HG02678 (cell line): Measurements from ENCODE around the gene RALGPS1.

Experiments used
- ATAC-seq: cut with Tn5 transposase; IDR thresholded peaks from one replicate; pipeline ENCODE4 v1.9.1; 2021; ENCODE audit warnings: mild to moderate bottlenecking, moderate library complexity; ENCODE audit not compliant: unreplicated experiment

Gene RALGPS1

GRCh38 chr9:127214421-127215267 is 300.1 kb downstream of the RALGPS1 start:
- no peak for ATAC-seq

DNA sequence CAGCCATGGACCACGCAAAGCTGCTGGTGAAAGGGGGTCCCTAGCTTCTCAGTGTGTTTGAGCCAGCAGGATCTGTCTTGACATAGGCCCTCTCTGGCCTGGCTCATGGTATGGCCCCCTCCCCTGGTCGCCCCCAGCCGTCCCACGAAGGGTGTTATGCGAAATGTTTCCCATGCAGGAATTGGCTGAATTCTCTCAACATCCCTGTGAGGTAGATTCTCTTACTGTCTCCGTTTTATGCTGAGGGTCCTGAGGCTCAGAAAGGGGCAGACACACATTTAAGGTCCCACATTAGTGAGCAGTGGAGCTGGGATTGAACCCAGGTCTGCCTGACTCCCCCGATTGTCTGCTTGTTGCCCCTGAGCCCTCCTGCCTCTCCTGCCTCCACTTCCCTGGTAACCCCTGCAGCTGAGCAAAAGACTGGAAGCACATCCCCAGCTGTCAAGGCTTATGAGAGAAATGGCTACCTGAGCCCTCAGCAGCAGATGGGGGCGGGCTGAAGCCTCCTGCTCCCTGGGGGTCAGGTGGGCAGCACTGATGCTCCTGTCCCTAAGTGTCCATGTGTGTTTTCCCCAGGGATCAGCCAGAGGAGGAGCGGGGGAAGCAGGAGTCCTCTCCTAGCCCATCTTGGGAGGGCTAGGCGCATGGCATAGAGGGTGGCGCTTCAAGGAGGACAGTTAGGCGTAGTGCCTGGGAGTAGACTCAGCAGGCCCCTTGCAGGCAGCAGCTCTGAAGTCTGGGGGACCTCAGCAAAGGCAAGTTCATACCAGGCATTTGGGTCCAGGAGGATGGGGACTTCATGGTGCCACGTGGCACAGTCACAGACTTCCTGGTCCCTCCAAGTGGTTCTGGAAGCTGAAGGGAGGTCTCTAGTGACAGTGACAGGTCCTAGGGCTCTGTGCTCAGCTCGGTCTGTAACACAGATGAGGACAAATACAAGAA is 301.0 kb downstream of the RALGPS1 start:
- no peak for ATAC-seq

DNA sequence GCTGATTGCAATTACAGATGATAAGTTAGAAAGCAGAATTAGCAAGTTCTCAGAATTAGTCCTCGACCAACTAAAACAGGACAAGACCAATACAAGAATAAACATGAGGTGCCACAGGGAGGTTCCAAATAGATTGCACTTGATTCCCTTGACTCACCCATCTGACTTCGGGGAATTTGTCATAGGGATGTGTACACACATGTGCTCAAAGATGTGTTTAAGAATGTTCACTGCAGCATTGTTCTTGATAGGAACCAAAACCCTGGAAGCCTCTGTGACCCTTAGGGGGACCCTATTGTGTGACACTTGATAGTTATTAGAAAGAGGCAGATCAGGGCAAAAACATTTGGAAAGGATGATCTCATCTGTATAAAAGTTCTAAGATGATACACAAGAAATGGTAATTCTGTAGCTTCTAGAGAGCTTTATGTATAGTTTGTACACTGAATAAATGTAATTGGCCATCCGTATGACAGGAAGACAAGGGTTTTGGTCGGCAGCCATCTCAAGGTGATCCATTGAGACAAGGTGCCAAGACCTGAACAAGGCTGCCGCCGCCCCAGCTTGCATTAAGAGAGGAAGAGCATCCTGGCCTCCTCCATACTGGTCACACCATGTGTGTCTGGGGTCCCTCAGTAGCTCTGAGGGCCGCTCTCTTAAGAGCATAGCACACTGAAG is 301.8 kb downstream of the RALGPS1 start:
- no peak for ATAC-seq

GRCh38 chr9:127216888-127217217 is 302.3 kb downstream of the RALGPS1 start:
- no peak for ATAC-seq

DNA sequence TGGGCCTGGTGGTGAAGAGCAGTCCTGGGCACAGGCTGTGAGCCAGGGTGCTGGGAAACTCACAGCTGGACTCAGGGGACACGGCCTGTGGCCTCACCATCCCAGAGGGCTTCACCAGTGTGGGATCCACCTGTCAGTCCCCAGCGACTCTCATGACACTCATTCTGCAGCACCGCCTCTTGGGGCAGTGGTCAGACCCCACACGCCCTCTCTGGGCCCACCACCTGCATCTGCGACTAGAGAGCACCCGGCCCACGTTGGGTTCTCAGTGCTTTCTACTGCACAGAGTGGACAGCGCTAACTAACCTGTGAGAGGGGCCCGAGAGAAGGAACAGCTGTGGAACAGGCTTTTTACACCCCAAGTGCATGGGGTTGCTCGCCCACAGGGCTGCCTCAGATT is 304.2 kb downstream of the RALGPS1 start:
- no peak for ATAC-seq

- ATAC-seq, result no peak
These were observed 304.9 kb downstream of the RALGPS1 start for GRCh38 chr9:127219520-127219919.

DNA sequence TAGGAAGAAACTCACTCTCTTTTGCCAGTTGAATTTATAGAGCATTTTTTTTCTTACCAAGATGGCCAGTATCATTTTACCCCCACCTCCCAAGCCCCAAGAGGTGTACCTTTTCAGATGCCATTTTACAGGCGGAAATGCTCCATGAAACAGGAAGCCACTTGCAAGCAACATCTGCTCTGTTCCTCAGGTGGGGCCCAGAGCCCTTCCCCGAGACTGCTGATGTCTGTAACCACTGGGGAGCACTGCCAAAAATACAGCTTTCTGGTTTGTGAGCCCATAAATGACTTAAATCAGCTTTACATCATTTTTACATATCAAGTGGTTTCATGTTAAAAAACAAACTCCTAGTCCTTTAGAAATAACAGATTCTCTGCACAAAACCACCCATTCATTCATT is 307.1 kb downstream of the RALGPS1 start:
- no peak for ATAC-seq

- ATAC-seq, result no peak
These were observed 308.0 kb downstream of the RALGPS1 start for GRCh38 chr9:127222388-127223095.

- ATAC-seq, result no peak
These were observed 308.7 kb downstream of the RALGPS1 start for GRCh38 chr9:127223266-127223665.

GRCh38 chr9:127223810-127224177 is 309.2 kb downstream of the RALGPS1 start:
- ATAC-seq, result no peak

- ATAC-seq, result peak; percentile 41
These were observed 309.7 kb downstream of the RALGPS1 start for GRCh38 chr9:127224178-127224882.

DNA sequence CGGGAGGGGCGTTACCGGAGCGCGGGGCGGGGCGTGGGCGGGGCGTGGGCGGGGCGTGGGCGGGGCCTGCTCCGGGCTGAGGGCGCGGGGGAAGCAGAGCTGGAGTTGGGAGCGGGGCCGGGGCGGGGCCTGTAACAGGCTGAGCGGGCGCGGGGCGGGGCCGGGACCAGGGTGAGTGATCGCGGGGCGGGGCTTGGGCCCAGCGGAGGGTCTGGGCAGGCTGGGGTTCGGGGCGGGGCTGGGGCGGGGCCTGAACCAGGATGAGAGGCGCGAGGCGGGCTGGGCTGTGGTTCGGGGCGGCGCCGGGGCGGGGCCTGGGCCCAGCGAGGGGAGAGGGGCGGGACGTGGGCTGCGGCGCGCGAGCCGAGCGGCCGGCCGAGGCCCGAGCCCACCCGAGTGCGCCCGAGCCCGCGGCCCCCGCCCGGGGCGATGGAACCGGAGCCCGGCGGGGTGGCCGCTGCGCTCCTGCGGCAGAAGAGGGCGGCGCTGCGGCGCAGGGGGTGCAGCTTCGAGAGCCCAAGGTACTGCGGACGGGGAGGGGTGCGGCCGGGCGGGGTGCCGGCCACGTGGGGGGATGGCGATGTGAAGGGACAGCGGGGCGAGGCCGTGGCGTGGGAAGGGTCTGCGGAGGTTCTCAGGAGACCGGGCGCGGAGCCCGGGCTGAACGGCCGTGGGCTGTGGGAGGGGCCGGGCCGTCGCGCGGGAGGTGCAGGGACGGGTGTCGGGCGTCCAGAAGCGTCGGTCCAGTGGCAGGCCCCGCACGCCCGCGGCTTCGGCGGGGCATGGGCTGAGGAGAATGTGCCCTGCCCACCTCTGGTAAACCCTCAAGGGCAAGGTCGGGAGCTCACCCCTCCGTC is 310.5 kb downstream of the RALGPS1 start:
- peak; percentile 58 for ATAC-seq

DNA sequence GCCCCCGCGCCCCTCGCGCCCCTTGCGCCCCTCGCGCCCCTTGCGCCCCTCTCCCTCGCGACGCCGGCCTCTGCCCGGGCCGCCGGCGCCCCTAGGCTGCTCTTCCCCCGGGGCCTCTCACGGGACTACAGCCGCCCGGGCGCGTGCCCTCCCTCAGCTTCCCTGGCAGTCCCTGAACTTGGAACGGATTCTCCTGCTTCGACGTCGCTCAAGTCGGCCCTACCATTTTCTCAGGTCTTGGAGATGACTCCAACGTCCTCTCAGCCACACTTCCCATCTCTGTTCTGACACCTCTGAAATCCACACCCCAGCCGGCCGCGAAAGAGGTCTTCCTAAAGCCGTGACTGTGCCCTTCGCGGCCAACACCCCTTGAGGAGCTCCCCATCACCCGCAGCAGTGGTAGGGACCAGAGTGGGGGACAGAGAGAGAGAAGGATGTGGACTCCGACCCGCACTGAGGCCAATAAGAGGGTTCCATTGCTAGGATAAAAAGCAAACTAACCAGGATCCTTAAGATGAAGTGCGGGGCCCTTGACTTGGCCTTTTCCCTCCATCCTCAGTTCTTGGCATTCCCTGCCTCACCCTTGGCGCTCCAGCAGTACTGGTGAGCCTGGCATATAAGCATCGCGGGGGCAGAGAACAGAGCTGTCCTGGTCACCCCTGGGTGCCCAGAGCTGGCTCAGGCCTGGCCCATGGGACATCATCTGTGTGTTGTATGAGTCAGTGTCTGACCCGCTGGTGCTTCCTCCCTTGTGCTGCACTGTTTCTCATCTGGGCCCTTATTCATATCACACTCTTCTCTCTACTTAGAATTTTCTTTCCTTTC is 311.4 kb downstream of the RALGPS1 start:
- ATAC-seq, result no peak

DNA sequence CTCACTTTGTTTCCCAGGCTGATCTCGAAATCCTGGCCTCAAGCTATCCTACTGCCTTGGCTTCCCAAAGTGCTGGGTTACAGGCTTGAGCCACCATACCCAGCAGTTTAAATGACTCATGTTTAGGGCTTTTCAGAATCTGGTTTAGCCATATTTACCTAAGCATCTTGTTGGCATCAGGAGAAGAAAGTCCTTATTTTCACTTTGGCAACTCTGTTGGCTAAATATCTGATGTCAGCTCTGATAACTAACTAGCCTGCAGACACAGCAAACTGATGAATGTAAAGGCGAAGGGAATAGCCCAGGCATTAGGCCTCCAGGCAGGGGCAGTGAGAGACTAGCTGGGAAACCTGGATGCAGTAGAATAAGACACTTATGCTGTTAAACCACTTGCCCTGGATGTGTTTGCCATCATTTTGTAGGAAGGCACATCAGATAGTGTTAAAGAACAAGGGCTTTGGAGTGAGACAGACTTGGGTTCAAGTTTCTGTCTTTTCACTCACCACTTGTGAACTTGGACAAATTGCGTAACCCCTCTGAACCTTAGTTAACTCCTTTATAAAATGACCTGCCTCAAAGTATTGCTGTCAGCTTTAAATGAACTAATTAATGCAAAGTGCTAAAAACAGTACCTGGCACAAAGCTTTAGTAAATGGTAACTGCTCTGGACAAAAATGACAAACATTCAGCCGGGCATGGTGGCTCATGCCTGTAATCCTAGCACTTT is 315.3 kb downstream of the RALGPS1 start:
- ATAC-seq, result no peak

DNA sequence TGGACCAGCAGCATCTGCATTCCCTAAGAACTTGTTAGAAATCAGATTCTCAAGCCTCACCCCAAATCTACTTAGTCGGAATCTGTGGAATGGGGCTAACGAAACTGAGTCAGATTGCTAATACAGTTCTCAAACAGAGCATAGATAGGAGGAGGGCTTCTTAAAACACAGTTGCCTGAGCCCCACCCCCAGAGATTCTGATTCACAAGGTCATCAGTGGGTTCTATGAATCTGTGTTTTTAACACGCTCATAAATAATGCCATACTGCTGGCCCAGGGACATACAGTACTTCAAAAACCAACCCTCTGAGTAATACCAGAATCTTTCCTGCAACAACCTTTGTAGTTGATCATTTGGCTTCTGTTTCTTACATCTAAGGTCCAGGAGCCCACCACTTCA is 317.1 kb downstream of the RALGPS1 start:
- ATAC-seq, result no peak

GRCh38 chr9:127232833-127233549 is 318.4 kb downstream of the RALGPS1 start:
- no peak for ATAC-seq

GRCh38 chr9:127233550-127233949 is 319.0 kb downstream of the RALGPS1 start:
- ATAC-seq, result no peak
